OCI-M1 (cell line): ENCODE data around the gene PARP2.
"Not testable (repeated sequence)": the region's sequence is repeated elsewhere in the genome, so short reads cannot be mapped to it uniquely, and the experiment has no call there.

Experiments used
- DNase-seq: peaks from one replicate; lab custom pipeline; 2025; lab: John Stamatoyannopoulos, UW

The PARP2 gene

GRCh38 chr14:20343092-20343861 is at the start of gene PARP2:
Gene PARP2, plus strand, starts transcription at chr14:20343635. Its CDS starts 7 bp downstream, at chr14:20343642.
- peak; percentile 98 for DNase-seq

- DNase-seq, result no peak
Measured at GRCh38 chr14:20294636-20295035, 48.8 kb upstream of the PARP2 start.

- DNase-seq, result no peak
Measured at GRCh38 chr14:20295067-20295466, 48.4 kb upstream of the PARP2 start.

- peak; percentile 70 for DNase-seq
Measured at GRCh38 chr14:20302042-20302755, 41.2 kb upstream of the PARP2 start.

- DNase-seq, result peak; percentile 91
Measured at GRCh38 chr14:20305265-20306078, 38.0 kb upstream of the PARP2 start, which contains the start of gene TTC5. Gene TTC5, minus strand, starts transcription at chr14:20305951. Its CDS starts 14 bp downstream, at chr14:20305937.

- no peak for DNase-seq
Measured at GRCh38 chr14:20306079-20306423, 37.4 kb upstream of the PARP2 start.

- DNase-seq, result no peak
Measured at GRCh38 chr14:20314026-20314425, 29.4 kb upstream of the PARP2 start.

GRCh38 chr14:20317720-20318119 is 25.7 kb upstream of the PARP2 start:
- no peak for DNase-seq

- peak; percentile 84 for DNase-seq
Measured at GRCh38 chr14:20327005-20327869, 16.2 kb upstream of the PARP2 start.

- no peak for DNase-seq
Measured at GRCh38 chr14:20328705-20329104, 14.7 kb upstream of the PARP2 start.

GRCh38 chr14:20329355-20329754 is 14.1 kb upstream of the PARP2 start:
- DNase-seq, result no peak

- peak; percentile 11 for DNase-seq
Measured at GRCh38 chr14:20331053-20331613, 12.3 kb upstream of the PARP2 start.

GRCh38 chr14:20332431-20332787 is 11.0 kb upstream of the PARP2 start:
- peak; percentile 41 for DNase-seq

- DNase-seq, result peak; percentile 89
Measured at GRCh38 chr14:20332788-20333493, 10.5 kb upstream of the PARP2 start, which contains the start of gene CCNB1IP1. Gene CCNB1IP1, minus strand, starts transcription at chr14:20333279. Its CDS starts 16,756 bp downstream, at chr14:20316523.

- DNase-seq, result no peak
Measured at GRCh38 chr14:20333494-20333841, 10.0 kb upstream of the PARP2 start.

- no peak for DNase-seq
Measured at GRCh38 chr14:20334017-20334416, 9.4 kb upstream of the PARP2 start.

- not testable (repeated sequence) for DNase-seq
Measured at GRCh38 chr14:20341032-20341431, 2.4 kb upstream of the PARP2 start.

GRCh38 chr14:20341646-20342045 is 1.8 kb upstream of the PARP2 start:
- DNase-seq, result peak; percentile 40

- DNase-seq, result peak; percentile 65
Measured at GRCh38 chr14:20343862-20344220, 406 bp downstream of the PARP2 start.

- no peak for DNase-seq
Measured at GRCh38 chr14:20345366-20345765, 1.9 kb downstream of the PARP2 start.

GRCh38 chr14:20346713-20347112 is 3.3 kb downstream of the PARP2 start:
- no peak for DNase-seq
